ENCODE results near the gene DAB1. TPM values are rescaled to one million over a fixed set of nuclear protein-coding genes. Genes with fewer than 3 reads are reported as not detected.

Gene DAB1
- total RNA-seq, 1 donor from 2014 or later, result 1.6 TPM

- Histone ChIP-seq H3K4me2 (ENCODE audit: low read length) (peak overlapping the region; percentile 88), H3K9ac (ENCODE audit: low read length) (no peak overlapping the region), H3K79me2 (ENCODE audit: insufficient read depth, low read length) (no peaks in the 10 kb centered on the region), H3K36me3 (ENCODE audit: insufficient read depth, low read length) (no peaks in the 10 kb centered on the region), H3K27ac (ENCODE audit: low read depth, low read length) (no peak overlapping the region), H4K20me1 (ENCODE audit: insufficient read depth, low read length) (no peaks in the 10 kb centered on the region), H2AFZ (ENCODE audit: low read depth, low read length) (peak overlapping the region; percentile 68), H3K4me3 (ENCODE audit: insufficient read depth, low read depth, low read length) (peak overlapping the region; percentile 52), H3K4me1 (ENCODE audit: insufficient read depth, low read length) (peaks cover 5% of the 10 kb centered on the region), H3K27me3 (ENCODE audit: insufficient read depth, low read length) (peaks cover 48% of the 10 kb centered on the region), H3K9me3 (ENCODE audit: insufficient read depth, low read depth, low read length) (no peaks in the 10 kb centered on the region)
- FAIRE-seq, result no peak
- peak; percentile 22 for DNase-seq (ENCODE audit: low read depth)
- no peaks in the 10 kb centered on the region for H3K9me3 Mint-ChIP-seq (ENCODE audit: unreplicated experiment)
- H3K36me3 Mint-ChIP-seq (ENCODE audit: low read depth, unreplicated experiment), result no peaks in the 10 kb centered on the region
- TF ChIP-seq EZH2 (IDR thresholded peaks at IDR 0.05; ENCODE audit: insufficient read depth, low read length), result no peak
- H3K27ac Mint-ChIP-seq (ENCODE audit: unreplicated experiment), result no peak overlapping the region
- peaks cover 5% of the 10 kb centered on the region for H3K4me1 Mint-ChIP-seq (ENCODE audit: low read depth, unreplicated experiment)
- peaks cover 33% of the 10 kb centered on the region for H3K27me3 Mint-ChIP-seq (ENCODE audit: low read depth, unreplicated experiment)
- peak overlapping the region; percentile 90 for H3K4me3 Mint-ChIP-seq (ENCODE audit: unreplicated experiment)
Observed at GRCh38 chr1:57422271-57423134, 1.4 kb downstream of the DAB1 start.

- Histone ChIP-seq H2AFZ (ENCODE audit: low read depth, low read length) (peak overlapping the region; percentile 68), H3K36me3 (ENCODE audit: insufficient read depth, low read length) (no peaks in the 10 kb centered on the region), H3K4me3 (ENCODE audit: insufficient read depth, low read depth, low read length) (peak overlapping the region; percentile 52), H3K9ac (ENCODE audit: low read length) (no peak overlapping the region), H3K27ac (ENCODE audit: low read depth, low read length) (no peak overlapping the region), H3K9me3 (ENCODE audit: insufficient read depth, low read depth, low read length) (no peaks in the 10 kb centered on the region), H3K79me2 (ENCODE audit: insufficient read depth, low read length) (no peaks in the 10 kb centered on the region), H3K4me2 (ENCODE audit: low read length) (peak overlapping the region; percentile 88), H3K27me3 (ENCODE audit: insufficient read depth, low read length) (peaks cover 48% of the 10 kb centered on the region), H4K20me1 (ENCODE audit: insufficient read depth, low read length) (no peaks in the 10 kb centered on the region), H3K4me1 (ENCODE audit: insufficient read depth, low read length) (peaks cover 5% of the 10 kb centered on the region)
- no peak for DNase-seq (ENCODE audit: low read depth)
- Mint-ChIP-seq H3K27ac (ENCODE audit: unreplicated experiment) (no peak overlapping the region), H3K27me3 (ENCODE audit: low read depth, unreplicated experiment) (peaks cover 33% of the 10 kb centered on the region), H3K36me3 (ENCODE audit: low read depth, unreplicated experiment) (no peaks in the 10 kb centered on the region), H3K9me3 (ENCODE audit: unreplicated experiment) (no peaks in the 10 kb centered on the region), H3K4me3 (ENCODE audit: unreplicated experiment) (peak overlapping the region; percentile 90), H3K4me1 (ENCODE audit: low read depth, unreplicated experiment) (peaks cover 5% of the 10 kb centered on the region)
- TF ChIP-seq EZH2 (IDR thresholded peaks at IDR 0.05; ENCODE audit: insufficient read depth, low read length) (no peak), CTCF (IDR thresholded peaks at IDR 0.05; ENCODE audit: insufficient read depth, low read depth, low read length) (no peak)
- FAIRE-seq, result no peak
Observed at GRCh38 chr1:57421806-57422205, 2.1 kb downstream of the DAB1 start.

GRCh38 chr1:57420981-57421785 lies 2.7 kb downstream of the DAB1 start:
- no peak overlapping the region for H3K9ac ChIP-seq (ENCODE audit: low read length)
- no peaks in the 10 kb centered on the region for H3K36me3 Mint-ChIP-seq (ENCODE audit: low read depth, unreplicated experiment)
- DNase-seq (ENCODE audit: low read depth), result no peak
- H3K4me3 Mint-ChIP-seq (ENCODE audit: unreplicated experiment), result peak overlapping the region; percentile 54
- no peak overlapping the region for H3K4me3 ChIP-seq (ENCODE audit: insufficient read depth, low read depth, low read length)
- no peaks in the 10 kb centered on the region for H4K20me1 ChIP-seq (ENCODE audit: insufficient read depth, low read length)
- no peaks in the 10 kb centered on the region for H3K36me3 ChIP-seq (ENCODE audit: insufficient read depth, low read length)
- H3K27ac Mint-ChIP-seq (ENCODE audit: unreplicated experiment), result no peak overlapping the region
- no peaks in the 10 kb centered on the region for H3K9me3 Mint-ChIP-seq (ENCODE audit: unreplicated experiment)
- peaks cover 48% of the 10 kb centered on the region for H3K27me3 ChIP-seq (ENCODE audit: insufficient read depth, low read length)
- no peak for FAIRE-seq
- H3K4me1 Mint-ChIP-seq (ENCODE audit: low read depth, unreplicated experiment), result peaks cover 5% of the 10 kb centered on the region
- H3K4me2 ChIP-seq (ENCODE audit: low read length), result no peak overlapping the region
- H3K79me2 ChIP-seq (ENCODE audit: insufficient read depth, low read length), result no peaks in the 10 kb centered on the region
- no peak overlapping the region for H2AFZ ChIP-seq (ENCODE audit: low read depth, low read length)
- no peak overlapping the region for H3K27ac ChIP-seq (ENCODE audit: low read depth, low read length)
- H3K4me1 ChIP-seq (ENCODE audit: insufficient read depth, low read length), result peaks cover 5% of the 10 kb centered on the region
- no peaks in the 10 kb centered on the region for H3K9me3 ChIP-seq (ENCODE audit: insufficient read depth, low read depth, low read length)
- no peak for TF ChIP-seq EZH2 (IDR thresholded peaks at IDR 0.05; ENCODE audit: insufficient read depth, low read length)
- TF ChIP-seq CTCF (IDR thresholded peaks at IDR 0.05; ENCODE audit: insufficient read depth, low read depth, low read length), result no peak
- peaks cover 32% of the 10 kb centered on the region for H3K27me3 Mint-ChIP-seq (ENCODE audit: low read depth, unreplicated experiment)

Data from astrocyte (in vitro differentiated cells and primary cell).